A673 (cell line): ENCODE results near the gene DEDD2. TPM values are rescaled to one million over a fixed set of nuclear protein-coding genes. Genes with fewer than 3 reads are reported as not detected.

Source experiments
- BruUV-seq: library from RNA; stranded (reverse); fragments of 400-500 nt; replicated peaks from 2 replicates; lab custom pipeline; 2021; lab: Mats Ljungman, UMichigan
- CTCF ChIA-PET: fragments of 300-600 bp; sonication (Branson Sonifier 250); formaldehyde crosslinking; loops from one replicate; lab custom pipeline; 2022; ENCODE audit warnings: antibody characterized with exemption; lab: Charles Lee
- POLR2A ChIA-PET: fragments of 300-600 bp; sonication (Branson Sonifier 250); formaldehyde crosslinking; loops from one replicate; lab custom pipeline; 2022; ENCODE audit warnings: antibody characterized with exemption; ENCODE audit not compliant: low non-redundant PET; lab: Charles Lee
- DNase-seq: peaks from one replicate; pipeline ENCODE4 v3.0.0-alpha.2; 2015; ENCODE audit warnings: low spot score
- H3K27ac ChIP-seq: fragments of 200-600 bp; sonication (generic); 2 replicates; pipeline ENCODE4 v1.5.1; 2016; ENCODE audit warnings: mixed run types, low read depth, mild to moderate bottlenecking, mixed read lengths, antibody characterized with exemption, low read length; ENCODE audit not compliant: poor library complexity, severe bottlenecking
- H3K27me3 ChIP-seq: fragments of 200-600 bp; sonication (generic); replicated peaks from 2 replicates; pipeline ENCODE4 v1.6.1; 2017; ENCODE audit warnings: mixed run types, low read depth, mild to moderate bottlenecking, mixed read lengths, antibody characterized with exemption, low read length; ENCODE audit not compliant: insufficient read depth, poor library complexity
- H3K36me3 ChIP-seq: fragments of 200-600 bp; sonication (generic); 2 replicates; pipeline ENCODE4 v1.6.1; 2016; ENCODE audit warnings: mixed run types, mild to moderate bottlenecking, mixed read lengths, antibody characterized with exemption, low read length; ENCODE audit not compliant: insufficient read depth, poor library complexity, severe bottlenecking
- H3K4me1 ChIP-seq: fragments of 200-600 bp; sonication (generic); 2 replicates; pipeline ENCODE4 v1.6.1; 2017; ENCODE audit warnings: mixed run types, mild to moderate bottlenecking, mixed read lengths, antibody characterized with exemption, low read length; ENCODE audit not compliant: insufficient read depth, poor library complexity, severe bottlenecking
- H3K4me3 ChIP-seq: fragments of 200-600 bp; sonication (generic); 2 replicates; pipeline ENCODE4 v1.5.1; 2016; ENCODE audit warnings: low read depth, mixed run types, mild to moderate bottlenecking, mixed read lengths, low read length; ENCODE audit not compliant: poor library complexity, severe bottlenecking
- H3K9me3 ChIP-seq: fragments of 200-600 bp; sonication (generic); 2 replicates; pipeline ENCODE4 v1.6.1; 2016; ENCODE audit warnings: mixed run types, low read depth, mild to moderate bottlenecking, mixed read lengths, antibody characterized with exemption, low read length; ENCODE audit not compliant: poor library complexity, severe bottlenecking
- EZH2 ChIP-seq: fragments of 200-600 bp; sonication (generic); IDR thresholded peaks from 2 replicates; pipeline ENCODE4 v1.6.1; 2017; ENCODE audit warnings: borderline replicate concordance, low read depth, mild to moderate bottlenecking, mixed read lengths, antibody characterized with exemption, low read length; ENCODE audit not compliant: poor library complexity, severe bottlenecking
- intact Hi-C: fragments of 100-400 bp; cut with micrococcal nuclease; formaldehyde crosslinking; loops from one replicate; pipeline ENCODE4 v1.10.0; 2022; ENCODE audit not compliant: unreplicated experiment
- total RNA-seq: library from RNA; stranded (reverse); gene quantifications from 2 replicates; pipeline ENCODE4 v1.2.3, GENCODE V29; 2021
- TF ChIP-seq, protein P1 (sequence below): fragments of 300-800, 200-600 bp; sonication (generic); conservative IDR thresholded peaks from 2 replicates; pipeline ENCODE4 v1.5.1; 2017; ENCODE audit warnings: low read depth, mild to moderate bottlenecking, antibody characterized with exemption, low read length, moderate library complexity, mixed read lengths

The DEDD2 gene
- total RNA-seq, 1 experiment from 2014 or later: 32.1 TPM

DNA sequence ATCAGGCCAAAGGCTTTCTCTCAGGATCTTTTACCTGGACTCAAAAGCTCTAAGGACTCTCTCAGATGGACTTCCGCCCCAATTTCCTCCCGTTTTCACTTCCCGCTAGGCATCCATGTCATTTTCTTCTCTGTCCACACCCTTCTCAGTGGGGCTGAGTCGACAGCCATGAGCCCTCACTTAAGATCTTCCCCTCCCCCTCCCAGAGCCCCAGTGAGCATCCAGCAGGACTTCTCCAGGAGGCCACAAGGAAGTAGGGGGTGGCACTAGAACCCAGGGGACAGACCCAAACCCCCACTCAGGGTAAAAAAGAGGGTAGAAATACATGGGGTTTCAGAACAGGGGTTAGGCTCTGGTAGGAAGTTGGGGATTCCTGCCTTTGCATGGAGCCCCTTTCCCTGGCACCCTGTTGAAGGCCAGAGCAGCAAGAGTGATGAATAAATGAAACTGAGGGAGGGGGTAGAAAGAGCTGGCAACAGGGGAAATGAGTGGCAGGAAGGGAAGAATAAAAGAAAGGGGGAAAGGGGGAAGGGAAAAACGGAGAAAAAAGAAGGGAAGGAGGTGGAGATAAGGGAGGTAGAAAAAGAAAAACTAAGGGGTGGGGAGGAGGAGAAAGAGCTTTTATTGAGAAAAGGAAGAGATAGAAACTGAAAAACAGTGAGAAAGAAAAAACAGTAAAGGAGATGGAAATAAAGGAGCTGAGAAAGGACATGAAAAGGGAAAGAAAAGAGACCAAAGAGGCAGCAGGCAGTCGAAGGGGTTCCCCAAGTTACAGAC is 42.3 kb downstream of the DEDD2 start:
- POLR2A ChIA-PET: no interaction called here
- BruUV-seq: no TSS peak
- Histone ChIP-seq H3K27me3 (peaks cover 51% of the 10 kb centered on the region), H3K9me3 (no peaks in the 10 kb centered on the region), H3K36me3 (no peaks in the 10 kb centered on the region), H3K4me1 (peaks cover 16% of the 10 kb centered on the region), H3K4me3 (no peak overlapping the region), H3K27ac (no peak overlapping the region)
- intact Hi-C loops: no loop called here
- CTCF ChIA-PET: no interaction called here
- TF ChIP-seq, protein P1, sequence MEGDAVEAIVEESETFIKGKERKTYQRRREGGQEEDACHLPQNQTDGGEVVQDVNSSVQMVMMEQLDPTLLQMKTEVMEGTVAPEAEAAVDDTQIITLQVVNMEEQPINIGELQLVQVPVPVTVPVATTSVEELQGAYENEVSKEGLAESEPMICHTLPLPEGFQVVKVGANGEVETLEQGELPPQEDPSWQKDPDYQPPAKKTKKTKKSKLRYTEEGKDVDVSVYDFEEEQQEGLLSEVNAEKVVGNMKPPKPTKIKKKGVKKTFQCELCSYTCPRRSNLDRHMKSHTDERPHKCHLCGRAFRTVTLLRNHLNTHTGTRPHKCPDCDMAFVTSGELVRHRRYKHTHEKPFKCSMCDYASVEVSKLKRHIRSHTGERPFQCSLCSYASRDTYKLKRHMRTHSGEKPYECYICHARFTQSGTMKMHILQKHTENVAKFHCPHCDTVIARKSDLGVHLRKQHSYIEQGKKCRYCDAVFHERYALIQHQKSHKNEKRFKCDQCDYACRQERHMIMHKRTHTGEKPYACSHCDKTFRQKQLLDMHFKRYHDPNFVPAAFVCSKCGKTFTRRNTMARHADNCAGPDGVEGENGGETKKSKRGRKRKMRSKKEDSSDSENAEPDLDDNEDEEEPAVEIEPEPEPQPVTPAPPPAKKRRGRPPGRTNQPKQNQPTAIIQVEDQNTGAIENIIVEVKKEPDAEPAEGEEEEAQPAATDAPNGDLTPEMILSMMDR: no peak
- no peak for TF ChIP-seq EZH2
- DNase-seq: no peak

DNA sequence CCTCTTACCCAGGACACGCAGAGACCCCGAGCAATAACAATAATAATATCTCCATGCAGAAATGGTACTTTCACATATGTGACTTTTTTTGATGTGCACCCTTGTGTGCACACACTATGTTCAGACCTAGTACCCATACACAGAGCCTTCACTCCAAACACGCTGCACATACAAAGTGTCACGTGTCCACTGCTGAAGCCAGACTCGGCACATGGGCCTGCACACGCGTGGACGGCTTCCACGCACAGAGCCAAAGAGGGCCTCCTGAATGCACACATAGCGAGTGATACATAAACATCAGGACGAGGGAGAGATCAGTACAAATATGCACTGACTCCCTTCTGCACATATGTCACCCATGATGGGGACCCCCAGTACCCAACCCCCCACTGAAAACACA is 43.3 kb downstream of the DEDD2 start:
- Histone ChIP-seq H3K36me3 (no peaks in the 10 kb centered on the region), H3K4me3 (no peak overlapping the region), H3K27ac (no peak overlapping the region), H3K27me3 (peaks cover 42% of the 10 kb centered on the region), H3K4me1 (peaks cover 16% of the 10 kb centered on the region), H3K9me3 (no peaks in the 10 kb centered on the region)
- TF ChIP-seq EZH2: no peak
- TF ChIP-seq, protein P1: no peak
- POLR2A ChIA-PET: no interaction called here
- no TSS peak for BruUV-seq
- DNase-seq: no peak
- intact Hi-C loops: no loop called here
- CTCF ChIA-PET: no interaction called here

DNA sequence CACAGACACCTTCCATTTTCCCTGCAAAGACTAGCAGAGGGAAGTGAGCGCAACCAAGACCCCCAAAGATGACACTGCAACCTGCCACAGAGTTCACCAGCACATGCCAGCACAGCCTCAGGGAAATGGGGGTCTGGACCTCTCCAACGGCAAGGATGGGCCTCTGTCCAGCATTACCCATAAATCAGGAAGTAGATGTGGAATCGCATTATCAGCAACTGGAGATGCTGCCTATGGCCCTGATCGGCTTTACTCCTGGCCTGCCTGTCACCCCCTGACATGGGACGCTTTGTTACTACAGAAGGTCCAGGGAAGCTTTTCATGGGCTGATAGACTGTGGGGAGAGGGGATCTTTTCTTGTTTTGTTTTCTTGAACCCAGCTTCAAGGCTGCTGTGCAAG is 43.8 kb downstream of the DEDD2 start:
- intact Hi-C loops: no loop called here
- no peak for TF ChIP-seq EZH2
- TF ChIP-seq, protein P1: no peak
- no peak overlapping the region for H3K27ac ChIP-seq
- peaks cover 16% of the 10 kb centered on the region for H3K4me1 ChIP-seq
- no peak for DNase-seq
- H3K27me3 ChIP-seq: peaks cover 37% of the 10 kb centered on the region
- H3K9me3 ChIP-seq: no peaks in the 10 kb centered on the region
- ChIA-PET CTCF (no interaction called here), POLR2A (no interaction called here)
- no peak overlapping the region for H3K4me3 ChIP-seq
- no TSS peak for BruUV-seq
- H3K36me3 ChIP-seq: no peaks in the 10 kb centered on the region
